ENCODE data around the gene VAV2. TPM values are rescaled to one million over a fixed set of nuclear protein-coding genes. Genes with fewer than 3 reads are reported as not detected.

VAV2 gene
- total and polyA plus RNA-seq, 2 of the 4 experiments (the other 2 are of a cell fraction): 10.8 to 13.4 TPM

DNA sequence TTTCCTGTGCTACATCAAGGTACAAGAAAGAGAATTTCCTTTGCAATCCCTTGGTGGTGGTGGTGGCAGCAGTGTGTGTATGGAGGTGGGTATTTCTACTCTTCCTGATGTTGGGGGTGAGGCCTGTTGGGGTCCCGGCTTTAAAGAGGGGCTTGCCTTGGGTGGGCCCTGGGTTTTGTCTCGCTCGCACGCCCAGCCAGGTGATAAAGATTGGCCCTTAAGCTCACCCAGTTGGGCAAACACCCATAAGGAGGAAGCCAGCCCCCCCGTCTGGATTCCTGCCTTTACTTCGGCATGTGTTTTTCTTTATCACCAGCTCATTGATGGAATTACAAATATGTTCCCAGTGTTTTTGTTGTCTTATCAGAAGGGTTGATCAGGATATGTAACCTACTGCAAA is 237.9 kb downstream of the VAV2 start:
- DNase-seq (no peak), ATAC-seq (ENCODE audit: low read depth) (no peak)
- H3K79me1 ChIP-seq (ENCODE audit: low read depth in 1 of 2, low read length in 2 of 2): no peaks in the 10 kb centered on the region
- TF ChIP-seq, protein P1, sequence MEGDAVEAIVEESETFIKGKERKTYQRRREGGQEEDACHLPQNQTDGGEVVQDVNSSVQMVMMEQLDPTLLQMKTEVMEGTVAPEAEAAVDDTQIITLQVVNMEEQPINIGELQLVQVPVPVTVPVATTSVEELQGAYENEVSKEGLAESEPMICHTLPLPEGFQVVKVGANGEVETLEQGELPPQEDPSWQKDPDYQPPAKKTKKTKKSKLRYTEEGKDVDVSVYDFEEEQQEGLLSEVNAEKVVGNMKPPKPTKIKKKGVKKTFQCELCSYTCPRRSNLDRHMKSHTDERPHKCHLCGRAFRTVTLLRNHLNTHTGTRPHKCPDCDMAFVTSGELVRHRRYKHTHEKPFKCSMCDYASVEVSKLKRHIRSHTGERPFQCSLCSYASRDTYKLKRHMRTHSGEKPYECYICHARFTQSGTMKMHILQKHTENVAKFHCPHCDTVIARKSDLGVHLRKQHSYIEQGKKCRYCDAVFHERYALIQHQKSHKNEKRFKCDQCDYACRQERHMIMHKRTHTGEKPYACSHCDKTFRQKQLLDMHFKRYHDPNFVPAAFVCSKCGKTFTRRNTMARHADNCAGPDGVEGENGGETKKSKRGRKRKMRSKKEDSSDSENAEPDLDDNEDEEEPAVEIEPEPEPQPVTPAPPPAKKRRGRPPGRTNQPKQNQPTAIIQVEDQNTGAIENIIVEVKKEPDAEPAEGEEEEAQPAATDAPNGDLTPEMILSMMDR (conservative IDR thresholded peaks at IDR 0.05; ENCODE audit: low read depth, low read length): no peak
- TF ChIP-seq CEBPB (IDR thresholded peaks at IDR 0.05; ENCODE audit: low read depth, low read length) (no peak), MAZ (IDR thresholded peaks at IDR 0.05; ENCODE audit: borderline replicate concordance, low read depth, low read length) (no peak), POLR2A (IDR thresholded peaks at IDR 0.05; ENCODE audit: low read depth, low read length) (no peak), BHLHE40 (IDR thresholded peaks at IDR 0.05; ENCODE audit: low read depth, low read length) (no peak), RAD21 (IDR thresholded peaks at IDR 0.05; ENCODE audit: low read length) (no peak), CHD1 (IDR thresholded peaks at IDR 0.05; ENCODE audit: low read depth, low read length) (no peak), MXI1 (IDR thresholded peaks at IDR 0.05; ENCODE audit: borderline replicate concordance, low read depth, low read length) (no peak), RCOR1 (IDR thresholded peaks at IDR 0.05; ENCODE audit: insufficient replicate concordance, low read length) (no peak), NFE2L2 (IDR thresholded peaks at IDR 0.05; ENCODE audit: low read depth, low read length) (no peak), MAFK (IDR thresholded peaks at IDR 0.05; ENCODE audit: low read depth, low read length) (no peak), FOS (IDR thresholded peaks at IDR 0.05; ENCODE audit: low read depth, low read length) (no peak), SMC3 (IDR thresholded peaks at IDR 0.05; ENCODE audit: low read depth, low read length) (no peak), RFX5 (IDR thresholded peaks at IDR 0.05; ENCODE audit: low read depth, low read length) (no peak)
- TF ChIP-seq, protein P2, sequence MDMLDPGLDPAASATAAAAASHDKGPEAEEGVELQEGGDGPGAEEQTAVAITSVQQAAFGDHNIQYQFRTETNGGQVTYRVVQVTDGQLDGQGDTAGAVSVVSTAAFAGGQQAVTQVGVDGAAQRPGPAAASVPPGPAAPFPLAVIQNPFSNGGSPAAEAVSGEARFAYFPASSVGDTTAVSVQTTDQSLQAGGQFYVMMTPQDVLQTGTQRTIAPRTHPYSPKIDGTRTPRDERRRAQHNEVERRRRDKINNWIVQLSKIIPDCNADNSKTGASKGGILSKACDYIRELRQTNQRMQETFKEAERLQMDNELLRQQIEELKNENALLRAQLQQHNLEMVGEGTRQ (IDR thresholded peaks at IDR 0.05; ENCODE audit: low read depth, low read length): no peak
- TF ChIP-seq, protein P3, sequence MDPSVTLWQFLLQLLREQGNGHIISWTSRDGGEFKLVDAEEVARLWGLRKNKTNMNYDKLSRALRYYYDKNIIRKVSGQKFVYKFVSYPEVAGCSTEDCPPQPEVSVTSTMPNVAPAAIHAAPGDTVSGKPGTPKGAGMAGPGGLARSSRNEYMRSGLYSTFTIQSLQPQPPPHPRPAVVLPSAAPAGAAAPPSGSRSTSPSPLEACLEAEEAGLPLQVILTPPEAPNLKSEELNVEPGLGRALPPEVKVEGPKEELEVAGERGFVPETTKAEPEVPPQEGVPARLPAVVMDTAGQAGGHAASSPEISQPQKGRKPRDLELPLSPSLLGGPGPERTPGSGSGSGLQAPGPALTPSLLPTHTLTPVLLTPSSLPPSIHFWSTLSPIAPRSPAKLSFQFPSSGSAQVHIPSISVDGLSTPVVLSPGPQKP (IDR thresholded peaks at IDR 0.05; ENCODE audit: borderline replicate concordance, low read depth, low read length): no peak
- H2BK15ac ChIP-seq (ENCODE audit: low read depth, low read length): no peak overlapping the region
- H3K56ac ChIP-seq (ENCODE audit: extremely low read depth, insufficient read depth, low read length): no peak overlapping the region
- no peaks in the 10 kb centered on the region for H3K9me3 ChIP-seq (ENCODE audit: control insufficient read depth, insufficient read depth, low read length)
- no peak overlapping the region for H2BK120ac ChIP-seq (ENCODE audit: low read depth, low read length)
- no peaks in the 10 kb centered on the region; the same call in 1 of the 2 replicates for H3K4me1 ChIP-seq (ENCODE audit: control insufficient read depth, insufficient read depth, low read length)
- H3K23ac ChIP-seq (ENCODE audit: low read depth, low read length): no peak overlapping the region
- H3K27ac ChIP-seq (ENCODE audit: insufficient read depth, low read length): no peak overlapping the region
- H2BK5ac ChIP-seq (ENCODE audit: low read depth, low read length, poor library complexity, severe bottlenecking): no peak overlapping the region
- H3K18ac ChIP-seq (ENCODE audit: low read depth, low read length): no peak overlapping the region
- no peaks in the 10 kb centered on the region for H4K20me1 ChIP-seq (ENCODE audit: insufficient read depth, low read length)
- no peaks in the 10 kb centered on the region for H3K36me3 ChIP-seq (ENCODE audit: control insufficient read depth, insufficient read depth, low read length)
- no peak overlapping the region for H4K5ac ChIP-seq (ENCODE audit: low read depth, low read length)
- no CpG with 5 or more reads among the region's 6 CpGs for WGBS, 2 experiments (ENCODE audit: extremely low coverage in 2 of 2, insufficient read length in 1 of 2)
- intact Hi-C loops (cut with micrococcal nuclease): no loop called here
- no peak overlapping the region for H3K14ac ChIP-seq (replicated peaks; ENCODE audit: low read depth, low read length)
- H3K4me2 ChIP-seq (ENCODE audit: low read depth, low read length): no peak overlapping the region
- no peak overlapping the region for H4K8ac ChIP-seq (ENCODE audit: low read depth in 2 of 2, low read length in 2 of 2)
- no peaks in the 10 kb centered on the region; the same call in 1 of the 2 replicates for H3K27me3 ChIP-seq (ENCODE audit: control insufficient read depth, insufficient read depth, low read length)
- H2AFZ ChIP-seq (replicated peaks; ENCODE audit: low read length, poor library complexity): no peak overlapping the region
- no TSS peak for BruUV-seq (replicated peaks)
- ChIA-PET POLR2A (ENCODE audit: unreplicated experiment) (no interaction called here), CTCF (no interaction called here)
- H3K4me3 ChIP-seq (ENCODE audit: insufficient read depth, low read depth, low read length): no peak overlapping the region
- no peaks in the 10 kb centered on the region for H3K9me1 ChIP-seq (ENCODE audit: insufficient read depth, low read length)
- no peak overlapping the region for H2AK5ac ChIP-seq (ENCODE audit: low read depth, low read length)
- H3K9ac ChIP-seq (ENCODE audit: low read depth, low read length): no peak overlapping the region
- H2AK9ac ChIP-seq (replicated peaks; ENCODE audit: low read depth, low read length, poor library complexity): no peak overlapping the region
- H3K4ac ChIP-seq (ENCODE audit: low read depth, low read length): no peak overlapping the region
- H2BK20ac ChIP-seq (ENCODE audit: low read depth, low read length): no peak overlapping the region
- dilution Hi-C loops (cut with HindIII; ENCODE audit: low sequenced_read_pairs, unreplicated experiment): no loop called here
- in situ Hi-C loops (cut with MboI; ENCODE audit: low sequenced_read_pairs): no loop called here
- H4K91ac ChIP-seq (ENCODE audit: insufficient read depth, low read depth, low read length): no peak overlapping the region
